T-helper 22 cell (primary cell): Measurements from ENCODE around the gene RBKS.

Experiments
- DNase-seq: peaks from one replicate; pipeline ENCODE4 v3.0.0-alpha.2; 2020; ENCODE audit warnings: low read depth

RBKS gene

GRCh38 chr2:27734305-27734704 lies 155.9 kb downstream of the RBKS start:
- DNase-seq = no peak
